Measurements from ENCODE around the gene ALDH4A1. TPM values are rescaled to one million over a fixed set of nuclear protein-coding genes. Genes with fewer than 3 reads are reported as not detected.

ALDH4A1 gene
- total RNA-seq, 1 experiment from 2014 or later = 18.1 TPM

GRCh38 chr1:18908911-18909771 lies 6.8 kb upstream of the ALDH4A1 start:
- ChIA-PET POLR2A (ENCODE audit: unreplicated experiment) (no interaction called here), CTCF (no interaction called here)
- no TSS peak for BruUV-seq (replicated peaks)
- no peak overlapping the region for H2AFZ ChIP-seq (ENCODE audit: low read length)
- intact Hi-C loops (cut with micrococcal nuclease) = loop anchor here (10.0 kb wide), 1 partner anchor 336 kb away; no protein-coding TSS in a partner anchor
- TF ChIP-seq EZH2phosphoT487 (IDR thresholded peaks at IDR 0.05; ENCODE audit: borderline replicate concordance, low read length) (no peak), CTCF (conservative IDR thresholded peaks at IDR 0.05; ENCODE audit: low read depth, low read length) (no peak), EZH2 (IDR thresholded peaks at IDR 0.05; ENCODE audit: low read length, unreplicated experiment) (no peak)
- no peak overlapping the region for H3K4me2 ChIP-seq (ENCODE audit: low read length)
- H3F3A ChIP-seq (ENCODE audit: low read length, unreplicated experiment) = no peaks in the 10 kb centered on the region
- H3K27me3 ChIP-seq (ENCODE audit: low read length) = no peaks in the 10 kb centered on the region
- H3K9me3 ChIP-seq (ENCODE audit: low read length) = no peaks in the 10 kb centered on the region
- H3K9me2 ChIP-seq (replicated peaks; ENCODE audit: low read length) = no peaks in the 10 kb centered on the region
- H3K79me2 ChIP-seq (ENCODE audit: low read length) = peaks cover 8% of the 10 kb centered on the region; the same call in 1 of the 2 replicates
- DNase-seq = no peak
- H3K9ac ChIP-seq (ENCODE audit: low read length) = no peak overlapping the region
- no peak for ATAC-seq
- peaks cover 39% of the 10 kb centered on the region for H3K36me3 ChIP-seq (ENCODE audit: low read depth, low read length)
- no peak overlapping the region for H3K27ac ChIP-seq (ENCODE audit: low read length)
- no peaks in the 10 kb centered on the region for H4K20me1 ChIP-seq (ENCODE audit: low read length)
- peaks cover 11% of the 10 kb centered on the region for H3K4me1 ChIP-seq (ENCODE audit: insufficient read depth, low read length)
- H3K4me3 ChIP-seq (ENCODE audit: low read length) = no peak overlapping the region

GRCh38 chr1:18907917-18908845 lies 5.8 kb upstream of the ALDH4A1 start:
- DNase-seq (no peak), ATAC-seq (no peak)
- Histone ChIP-seq H3K36me3 (ENCODE audit: low read depth, low read length) (peaks cover 39% of the 10 kb centered on the region), H3K27ac (ENCODE audit: low read length) (no peak overlapping the region), H3K4me2 (ENCODE audit: low read length) (no peak overlapping the region), H3K9me3 (ENCODE audit: low read length) (no peaks in the 10 kb centered on the region), H3F3A (ENCODE audit: low read length, unreplicated experiment) (peaks cover 3% of the 10 kb centered on the region), H3K27me3 (ENCODE audit: low read length) (no peaks in the 10 kb centered on the region), H3K4me1 (ENCODE audit: insufficient read depth, low read length) (peaks cover 16% of the 10 kb centered on the region), H4K20me1 (ENCODE audit: low read length) (no peaks in the 10 kb centered on the region), H3K79me2 (ENCODE audit: low read length) (peaks cover 8% of the 10 kb centered on the region; the same call in 1 of the 2 replicates), H3K9ac (ENCODE audit: low read length) (no peak overlapping the region), H3K9me2 (replicated peaks; ENCODE audit: low read length) (no peaks in the 10 kb centered on the region), H2AFZ (ENCODE audit: low read length) (no peak overlapping the region), H3K4me3 (ENCODE audit: low read length) (no peak overlapping the region)
- no TSS peak for BruUV-seq (replicated peaks)
- intact Hi-C loops (cut with micrococcal nuclease) = loop anchor here (1.0 to 10.0 kb wide), 2 partner anchors 188 to 337 kb away; no protein-coding TSS in a partner anchor
- POLR2A ChIA-PET (ENCODE audit: unreplicated experiment) = no interaction called here
- CTCF ChIA-PET = interaction anchor here (0.7 to 1.2 kb wide), 2 partner anchors 47 to 205 kb away, joined by 3 to 5 read pairs; no protein-coding TSS in a partner anchor
- TF ChIP-seq CTCF (conservative IDR thresholded peaks at IDR 0.05; ENCODE audit: low read depth, low read length) (no peak), EZH2 (IDR thresholded peaks at IDR 0.05; ENCODE audit: low read length, unreplicated experiment) (no peak), EZH2phosphoT487 (IDR thresholded peaks at IDR 0.05; ENCODE audit: borderline replicate concordance, low read length) (no peak)
